KMS-11 (cell line): ENCODE results near the gene SPATS2L.

ENCODE experiments used
- H2AFZ ChIP-seq: fragments of 200-600 bp; sonication (generic); 2 replicates; pipeline ENCODE4 v1.6.1; 2016; ENCODE audit warnings: antibody characterized with exemption, mixed run types, low read depth
- H3K27ac ChIP-seq: fragments of 200-600 bp; sonication (generic); 2 replicates; pipeline ENCODE4 v1.6.1; 2016; ENCODE audit warnings: mild to moderate bottlenecking, mixed run types
- H3K27me3 ChIP-seq: fragments of 200-600 bp; sonication (generic); 2 replicates; pipeline ENCODE4 v1.6.1; 2017; ENCODE audit warnings: mild to moderate bottlenecking, low read depth, mixed run types, moderate library complexity; ENCODE audit not compliant: insufficient read depth
- H3K36me3 ChIP-seq: fragments of 200-600 bp; sonication (generic); 2 replicates; pipeline ENCODE4 v1.6.1; 2017; ENCODE audit warnings: mild to moderate bottlenecking, mixed run types; ENCODE audit not compliant: insufficient read depth
- H3K4me1 ChIP-seq: fragments of 200-600 bp; sonication (generic); 2 replicates; pipeline ENCODE4 v1.6.1; 2016; ENCODE audit warnings: mild to moderate bottlenecking, low read depth, mixed run types; ENCODE audit not compliant: poor library complexity, severe bottlenecking
- H3K4me2 ChIP-seq: fragments of 200-600 bp; sonication (generic); 2 replicates; pipeline ENCODE4 v1.7.0; 2016; ENCODE audit warnings: mild to moderate bottlenecking, mixed run types
- H3K4me3 ChIP-seq: fragments of 200-600 bp; sonication (generic); IDR thresholded peaks from 2 replicates; pipeline ENCODE4 v1.6.1; 2017; ENCODE audit warnings: low read depth, low read length, mixed read lengths; ENCODE audit not compliant: insufficient read depth
- H3K79me2 ChIP-seq: fragments of 200-600 bp; sonication (generic); 2 replicates; pipeline ENCODE4 v1.6.1; 2016; ENCODE audit warnings: low read depth, mixed run types; ENCODE audit not compliant: insufficient read depth
- H3K9ac ChIP-seq: fragments of 200-600 bp; sonication (generic); 2 replicates; pipeline ENCODE4 v1.6.1; 2016; ENCODE audit warnings: mild to moderate bottlenecking, mixed run types
- H4K20me1 ChIP-seq: fragments of 200-600 bp; sonication (generic); 2 replicates; pipeline ENCODE4 v1.6.1; 2016; ENCODE audit warnings: mild to moderate bottlenecking, mixed run types; ENCODE audit not compliant: insufficient read depth
- TF ChIP-seq, protein P1 (sequence below): fragments of 200-600 bp; sonication (generic); conservative IDR thresholded peaks from 2 replicates; pipeline ENCODE4 v1.6.1; 2017; ENCODE audit warnings: low read depth, mild to moderate bottlenecking, antibody characterized with exemption, low read length, moderate library complexity, mixed read lengths

SPATS2L gene

DNA sequence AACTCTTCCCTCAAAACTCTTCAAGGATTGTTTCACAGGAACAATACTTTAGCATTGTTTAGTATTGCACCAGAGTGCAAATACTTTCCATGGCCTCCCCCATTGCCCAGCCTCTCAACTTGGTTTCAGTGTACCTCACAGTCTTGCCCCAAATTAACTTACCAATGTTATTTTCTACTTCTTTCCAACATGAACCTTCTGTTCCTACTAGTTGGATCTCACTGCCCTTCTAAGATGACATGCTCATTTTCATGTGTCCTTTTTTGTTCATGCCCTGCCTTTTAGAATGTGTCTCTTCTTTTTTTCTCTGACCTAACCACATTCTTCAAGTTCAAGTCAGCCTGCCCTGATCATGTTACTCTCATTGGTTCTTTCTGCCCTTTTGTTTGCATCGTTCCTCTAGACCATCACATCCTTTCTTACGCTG is 4.1 kb downstream of the SPATS2L start:
- H4K20me1 ChIP-seq, result no peaks in the 10 kb centered on the region
- H2AFZ ChIP-seq, result no peak overlapping the region
- no peaks in the 10 kb centered on the region for H3K27me3 ChIP-seq
- H3K4me3 ChIP-seq, result no peak overlapping the region
- no peaks in the 10 kb centered on the region for H3K36me3 ChIP-seq
- no peak overlapping the region for H3K4me2 ChIP-seq
- no peak overlapping the region for H3K27ac ChIP-seq
- TF ChIP-seq, protein P1, sequence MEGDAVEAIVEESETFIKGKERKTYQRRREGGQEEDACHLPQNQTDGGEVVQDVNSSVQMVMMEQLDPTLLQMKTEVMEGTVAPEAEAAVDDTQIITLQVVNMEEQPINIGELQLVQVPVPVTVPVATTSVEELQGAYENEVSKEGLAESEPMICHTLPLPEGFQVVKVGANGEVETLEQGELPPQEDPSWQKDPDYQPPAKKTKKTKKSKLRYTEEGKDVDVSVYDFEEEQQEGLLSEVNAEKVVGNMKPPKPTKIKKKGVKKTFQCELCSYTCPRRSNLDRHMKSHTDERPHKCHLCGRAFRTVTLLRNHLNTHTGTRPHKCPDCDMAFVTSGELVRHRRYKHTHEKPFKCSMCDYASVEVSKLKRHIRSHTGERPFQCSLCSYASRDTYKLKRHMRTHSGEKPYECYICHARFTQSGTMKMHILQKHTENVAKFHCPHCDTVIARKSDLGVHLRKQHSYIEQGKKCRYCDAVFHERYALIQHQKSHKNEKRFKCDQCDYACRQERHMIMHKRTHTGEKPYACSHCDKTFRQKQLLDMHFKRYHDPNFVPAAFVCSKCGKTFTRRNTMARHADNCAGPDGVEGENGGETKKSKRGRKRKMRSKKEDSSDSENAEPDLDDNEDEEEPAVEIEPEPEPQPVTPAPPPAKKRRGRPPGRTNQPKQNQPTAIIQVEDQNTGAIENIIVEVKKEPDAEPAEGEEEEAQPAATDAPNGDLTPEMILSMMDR, result no peak
- no peak overlapping the region for H3K9ac ChIP-seq
- peaks cover 33% of the 10 kb centered on the region; the same call in 1 of the 2 replicates for H3K79me2 ChIP-seq
- H3K4me1 ChIP-seq, result peaks cover 21% of the 10 kb centered on the region

DNA sequence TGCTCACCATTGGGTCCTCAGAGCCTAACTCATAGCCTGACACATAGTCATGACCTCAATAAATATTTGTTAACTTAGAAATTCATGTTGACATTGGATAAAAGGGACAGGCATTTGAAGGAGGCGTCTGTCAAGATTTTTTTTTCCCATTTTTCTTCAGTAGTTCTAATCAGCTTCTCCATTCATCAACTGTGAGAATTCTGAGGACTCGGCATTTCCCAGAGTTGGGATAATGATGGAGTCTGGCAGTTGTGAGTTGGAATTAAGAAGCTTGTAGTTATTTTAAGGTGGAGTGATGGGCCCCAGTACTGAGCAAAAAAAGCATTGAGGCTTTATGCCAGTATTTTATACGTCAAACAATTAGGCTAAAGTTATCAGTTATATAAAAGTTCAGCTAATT is 4.6 kb downstream of the SPATS2L start:
- H3K27me3 ChIP-seq, result no peaks in the 10 kb centered on the region
- no peaks in the 10 kb centered on the region for H3K36me3 ChIP-seq
- H4K20me1 ChIP-seq, result no peaks in the 10 kb centered on the region
- no peak overlapping the region for H3K4me2 ChIP-seq
- no peak overlapping the region for H3K4me3 ChIP-seq
- no peak overlapping the region for H3K27ac ChIP-seq
- H3K9ac ChIP-seq, result no peak overlapping the region
- TF ChIP-seq, protein P1, result no peak
- no peak overlapping the region for H2AFZ ChIP-seq
- peaks cover 33% of the 10 kb centered on the region; the same call in 1 of the 2 replicates for H3K79me2 ChIP-seq
- H3K4me1 ChIP-seq, result peaks cover 23% of the 10 kb centered on the region

DNA sequence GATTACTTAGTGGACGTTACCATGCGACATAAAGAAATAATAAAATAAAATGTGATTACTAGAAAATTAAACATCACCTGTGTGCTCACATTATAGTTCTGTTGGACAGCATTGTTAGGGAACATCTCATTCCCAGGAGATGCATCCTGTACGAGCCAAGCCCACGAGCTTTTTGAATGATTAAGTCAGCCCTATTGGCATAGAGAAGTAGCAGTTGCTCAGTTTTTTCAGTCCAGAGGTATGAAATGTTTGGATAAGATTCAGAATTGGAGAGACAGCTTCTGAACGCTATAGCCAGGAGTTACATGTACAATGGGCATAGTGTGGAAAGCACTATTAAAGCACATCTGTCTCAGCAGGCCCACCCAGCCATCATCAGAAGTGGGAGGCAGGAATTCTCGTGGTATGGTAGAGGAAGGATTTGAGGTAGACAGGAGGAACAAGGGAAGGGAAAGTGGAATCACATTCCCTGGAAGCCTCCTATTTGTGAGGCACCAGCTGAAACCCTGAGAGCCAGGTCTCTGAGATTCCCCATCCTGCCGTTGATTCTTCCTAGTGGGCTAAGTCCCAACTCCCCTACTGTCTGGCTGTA is 8.6 kb downstream of the SPATS2L start:
- Histone ChIP-seq H3K4me2 (no peak overlapping the region), H2AFZ (no peak overlapping the region), H3K4me3 (no peak overlapping the region), H3K4me1 (peaks cover 5% of the 10 kb centered on the region), H4K20me1 (no peaks in the 10 kb centered on the region), H3K36me3 (no peaks in the 10 kb centered on the region), H3K9ac (no peak overlapping the region), H3K27ac (no peak overlapping the region), H3K27me3 (no peaks in the 10 kb centered on the region), H3K79me2 (peaks cover 25% of the 10 kb centered on the region; the same call in 1 of the 2 replicates)
- TF ChIP-seq, protein P1, result no peak

DNA sequence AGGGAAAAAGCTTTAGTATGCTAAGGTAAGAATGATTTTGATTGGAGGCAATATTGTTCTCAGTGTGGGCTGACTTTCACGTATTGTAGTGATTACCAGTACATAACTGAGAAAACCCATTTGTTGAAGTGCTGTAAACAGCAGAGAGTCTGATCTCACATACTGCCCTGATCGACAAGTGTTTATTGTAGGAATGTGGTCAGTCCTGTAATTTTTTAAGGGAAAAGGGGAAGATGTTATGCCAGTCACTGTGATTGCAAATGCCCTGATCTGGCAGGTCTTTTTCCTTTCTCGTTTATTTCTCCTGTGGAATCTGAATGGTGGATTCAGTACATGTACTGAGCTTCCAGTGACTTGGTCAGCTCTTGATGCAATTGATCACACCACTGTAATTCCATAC is 11.5 kb downstream of the SPATS2L start:
- no peaks in the 10 kb centered on the region for H3K27me3 ChIP-seq
- no peak overlapping the region for H2AFZ ChIP-seq
- H3K27ac ChIP-seq, result no peak overlapping the region
- H4K20me1 ChIP-seq, result no peaks in the 10 kb centered on the region
- no peaks in the 10 kb centered on the region for H3K36me3 ChIP-seq
- no peak overlapping the region for H3K4me3 ChIP-seq
- no peaks in the 10 kb centered on the region; the same call in 1 of the 2 replicates for H3K79me2 ChIP-seq
- H3K4me2 ChIP-seq, result no peak overlapping the region
- H3K4me1 ChIP-seq, result peaks cover 3% of the 10 kb centered on the region
- H3K9ac ChIP-seq, result no peak overlapping the region
- TF ChIP-seq, protein P1, result no peak
